Activated CD4-positive, alpha-beta memory T cell treated with anti-CD3 and anti-CD28 coated beads, Interleukin-2, amount 10 ng/mL, durations not matched to agents 7 days and 5 days (primary cell): Measurements from ENCODE around the gene CHST7. TPM values are rescaled to one million over a fixed set of nuclear protein-coding genes. Genes with fewer than 3 reads are reported as not detected.

Experiments used
- CTCF ChIA-PET: fragments of 350-600 bp; sonication (Branson Sonifier 250); formaldehyde crosslinking; loops from one replicate; lab custom pipeline; 2021; ENCODE audit warnings: antibody characterized with exemption, inconsistent platforms; lab: Charles Lee
- POLR2A ChIA-PET: fragments of 350-600 bp; sonication (Branson Sonifier 250); formaldehyde crosslinking; loops from one replicate; lab custom pipeline; 2021; ENCODE audit warnings: antibody characterized with exemption; lab: Charles Lee
- DNase-seq: peaks from one replicate; pipeline ENCODE4 v3.0.0-alpha.2; 2020
- H3K27ac Mint-ChIP-seq: one replicate; pipeline ENCODE4 v1.8.0; 2021; ENCODE audit warnings: mild to moderate bottlenecking, mixed read lengths
- H3K27me3 Mint-ChIP-seq: one replicate; pipeline ENCODE4 v1.8.0; 2021; ENCODE audit warnings: mixed read lengths
- H3K36me3 Mint-ChIP-seq: one replicate; pipeline ENCODE4 v1.8.0; 2021; ENCODE audit warnings: low read depth, mixed read lengths
- H3K4me1 Mint-ChIP-seq: one replicate; pipeline ENCODE4 v1.8.0; 2021; ENCODE audit warnings: mixed read lengths
- H3K4me3 Mint-ChIP-seq: one replicate; pipeline ENCODE4 v1.8.0; 2021; ENCODE audit warnings: mild to moderate bottlenecking, mixed read lengths
- H3K9me3 Mint-ChIP-seq: one replicate; pipeline ENCODE4 v1.8.0; 2021; ENCODE audit warnings: mixed read lengths
- total RNA-seq, 2 experiments: library from RNA; stranded (reverse); gene quantifications; one replicate each; pipeline ENCODE4 v1.2.3, GENCODE V29; 2021

Gene CHST7
- total RNA-seq, 2 experiments from 2014 or later = 11.5 to 11.8 TPM

DNA sequence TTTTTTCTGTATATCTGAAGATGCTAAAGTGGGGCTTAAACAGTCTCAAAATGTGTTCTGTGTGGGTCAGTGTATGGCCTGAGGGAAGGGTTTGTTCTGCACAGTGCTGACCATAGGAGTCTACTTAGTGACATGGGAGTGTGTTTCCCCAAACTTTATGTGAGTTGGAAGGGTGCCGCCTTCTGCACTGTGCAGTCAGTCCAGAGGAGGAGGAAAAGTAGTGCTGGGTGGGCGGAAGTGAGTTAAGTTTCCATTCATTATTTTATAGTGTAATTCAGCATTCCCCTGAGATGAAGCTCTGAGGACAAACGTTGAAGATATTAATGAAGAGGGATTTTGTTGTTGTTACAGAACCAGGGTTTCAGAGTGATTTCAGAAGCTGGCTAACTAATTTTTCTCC lies 2.9 kb downstream of the CHST7 start:
- no peak for DNase-seq
- Mint-ChIP-seq H3K27ac (peak overlapping the region; percentile 63), H3K27me3 (no peaks in the 10 kb centered on the region), H3K36me3 (peaks cover 31% of the 10 kb centered on the region), H3K4me1 (peaks cover 57% of the 10 kb centered on the region), H3K9me3 (no peaks in the 10 kb centered on the region), H3K4me3 (peak overlapping the region; percentile 80)
- ChIA-PET POLR2A (interaction anchor here (0.9 to 2.4 kb wide), 3 partner anchors 11 to 35 kb away, joined by 3 to 9 read pairs (median 9); no protein-coding TSS in a partner anchor), CTCF (interaction anchor here (0.9 kb wide), 1 partner anchor 128 kb away, joined by 4 read pairs; no protein-coding TSS in a partner anchor)

DNA sequence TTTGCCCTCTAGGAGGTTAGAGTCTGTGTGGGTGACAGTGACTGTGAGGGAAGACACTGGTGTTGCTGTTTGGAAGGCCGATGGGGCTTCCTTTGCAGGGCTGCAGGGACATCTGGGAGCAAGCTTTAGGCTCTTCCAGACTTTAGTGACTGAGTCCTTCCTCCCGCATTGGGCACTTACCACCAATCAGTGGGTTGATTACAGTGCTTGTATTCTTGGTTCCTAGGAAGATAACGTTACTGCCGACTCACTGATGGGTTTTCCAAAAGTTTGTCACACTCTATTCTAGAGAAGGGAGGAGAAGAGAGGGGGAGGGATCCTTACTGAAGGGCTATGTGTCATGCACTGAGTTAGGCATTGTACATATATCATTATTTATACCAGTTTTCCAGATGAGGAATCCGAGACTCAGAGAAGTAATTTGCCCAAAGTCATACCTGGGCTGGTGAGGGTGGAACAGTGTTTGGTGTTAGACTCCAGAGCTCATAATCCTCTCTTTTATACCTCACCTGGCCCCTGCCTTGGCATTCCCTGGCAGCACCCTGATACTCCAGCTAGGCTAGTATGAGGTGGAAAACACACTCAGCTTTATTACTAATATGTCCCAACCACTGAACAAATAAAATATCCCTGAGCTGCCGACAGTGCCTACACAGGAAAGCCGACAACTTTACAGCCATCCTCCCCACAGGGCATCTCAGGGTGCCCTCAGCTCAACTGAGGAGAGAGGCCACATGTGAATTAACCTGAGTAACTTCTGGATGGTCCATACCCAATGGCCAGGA lies 3.8 kb downstream of the CHST7 start:
- CTCF ChIA-PET = interaction anchor here (0.6 to 0.9 kb wide), 2 partner anchors 65 to 264 kb away, joined by 3 read pairs; no protein-coding TSS in a partner anchor
- peak overlapping the region; percentile 80 for H3K4me3 Mint-ChIP-seq

DNA sequence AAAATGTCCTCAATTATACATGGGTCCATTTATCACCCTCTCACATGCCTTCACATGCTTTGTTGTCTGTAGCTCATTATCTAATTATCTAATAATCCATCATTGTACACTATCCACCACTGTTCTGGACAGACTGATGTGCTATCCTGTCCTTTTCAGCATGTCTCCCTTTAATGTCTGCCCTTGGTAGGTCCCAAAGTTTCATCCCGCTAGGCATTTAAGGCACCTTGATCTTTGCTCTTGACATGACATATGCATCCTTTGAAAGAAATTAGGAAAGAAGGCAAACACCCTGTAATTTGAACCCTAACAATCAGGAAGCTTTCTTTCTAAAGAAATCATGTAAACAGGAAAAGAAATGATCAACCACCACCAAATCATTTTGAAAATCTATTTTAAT lies 5.7 kb downstream of the CHST7 start:
- DNase-seq = no peak
- no peaks in the 10 kb centered on the region for H3K27me3 Mint-ChIP-seq
- CTCF ChIA-PET = interaction anchor here (1.0 kb wide), 1 partner anchor 8 kb away, joined by 3 read pairs; no protein-coding TSS in a partner anchor
- H3K9me3 Mint-ChIP-seq = no peaks in the 10 kb centered on the region
- H3K4me3 Mint-ChIP-seq = no peak overlapping the region
- H3K36me3 Mint-ChIP-seq = peaks cover 34% of the 10 kb centered on the region
- POLR2A ChIA-PET = interaction anchor here (2.0 kb wide), 2 partner anchors 8 to 11 kb away, joined by 5 to 7 read pairs; no protein-coding TSS in a partner anchor
- H3K4me1 Mint-ChIP-seq = peaks cover 54% of the 10 kb centered on the region
- H3K27ac Mint-ChIP-seq = no peak overlapping the region

More for the DNA sequence above, 3.8 kb downstream of the CHST7 start:
- POLR2A ChIA-PET = interaction anchor here (0.9 to 2.4 kb wide), 4 partner anchors 10 to 34 kb away, joined by 3 to 9 read pairs (median 8); no protein-coding TSS in a partner anchor
- H3K27me3 Mint-ChIP-seq = no peaks in the 10 kb centered on the region
- DNase-seq = no peak
- H3K36me3 Mint-ChIP-seq = peaks cover 31% of the 10 kb centered on the region
- peak overlapping the region; percentile 59 for H3K27ac Mint-ChIP-seq
- no peaks in the 10 kb centered on the region for H3K9me3 Mint-ChIP-seq
- peaks cover 52% of the 10 kb centered on the region for H3K4me1 Mint-ChIP-seq

DNA sequence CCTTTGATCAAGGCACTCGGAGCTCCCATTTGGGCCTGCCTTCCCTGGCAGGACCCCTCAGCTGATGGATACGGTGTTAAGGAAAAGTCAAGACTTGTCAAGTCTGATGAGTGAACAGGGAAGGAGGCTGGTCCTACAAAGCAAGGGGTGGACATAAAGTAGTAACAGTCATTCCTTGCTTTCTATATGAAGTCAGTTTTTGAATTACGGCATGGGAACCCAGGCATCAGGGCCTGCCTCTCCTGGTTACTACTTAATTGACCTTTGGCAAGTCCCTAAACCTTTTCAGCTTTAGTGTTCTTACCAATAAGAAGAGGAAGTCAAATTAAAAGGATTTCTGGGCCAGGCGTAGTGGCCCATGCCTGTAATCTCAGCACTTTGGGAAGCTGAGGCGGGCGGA lies 7.0 kb downstream of the CHST7 start:
- ChIA-PET CTCF (no interaction called here), POLR2A (interaction anchor here (2.0 kb wide), 1 partner anchor 9 kb away, joined by 5 read pairs; no protein-coding TSS in a partner anchor)
- Mint-ChIP-seq H3K36me3 (peaks cover 34% of the 10 kb centered on the region), H3K9me3 (no peaks in the 10 kb centered on the region), H3K27ac (no peak overlapping the region), H3K4me1 (peaks cover 52% of the 10 kb centered on the region), H3K4me3 (no peak overlapping the region), H3K27me3 (no peaks in the 10 kb centered on the region)
- no peak for DNase-seq

DNA sequence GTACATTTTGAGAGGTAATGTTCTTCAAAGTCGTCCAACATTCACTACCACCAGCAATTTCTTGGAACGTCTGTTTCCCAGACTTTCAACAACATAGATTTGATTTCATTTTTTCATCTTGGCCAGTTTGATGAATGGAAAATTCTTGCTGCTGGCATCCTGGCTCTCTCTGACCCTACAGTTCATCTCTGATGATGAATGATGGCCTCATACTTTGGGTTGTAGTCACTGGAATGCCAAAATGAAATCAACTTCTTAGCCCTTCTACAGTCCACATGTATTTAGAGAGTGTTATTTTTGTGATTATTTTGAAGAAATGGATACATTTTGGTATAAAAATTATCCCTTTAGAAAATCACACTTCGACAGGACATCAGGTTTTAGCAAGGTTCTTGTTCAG lies 8.8 kb downstream of the CHST7 start:
- H3K36me3 Mint-ChIP-seq = peaks cover 28% of the 10 kb centered on the region
- POLR2A ChIA-PET = no interaction called here
- peaks cover 47% of the 10 kb centered on the region for H3K4me1 Mint-ChIP-seq
- H3K9me3 Mint-ChIP-seq = no peaks in the 10 kb centered on the region
- H3K4me3 Mint-ChIP-seq = no peak overlapping the region
- no peak overlapping the region for H3K27ac Mint-ChIP-seq
- H3K27me3 Mint-ChIP-seq = no peaks in the 10 kb centered on the region
- CTCF ChIA-PET = no interaction called here
- DNase-seq = no peak

DNA sequence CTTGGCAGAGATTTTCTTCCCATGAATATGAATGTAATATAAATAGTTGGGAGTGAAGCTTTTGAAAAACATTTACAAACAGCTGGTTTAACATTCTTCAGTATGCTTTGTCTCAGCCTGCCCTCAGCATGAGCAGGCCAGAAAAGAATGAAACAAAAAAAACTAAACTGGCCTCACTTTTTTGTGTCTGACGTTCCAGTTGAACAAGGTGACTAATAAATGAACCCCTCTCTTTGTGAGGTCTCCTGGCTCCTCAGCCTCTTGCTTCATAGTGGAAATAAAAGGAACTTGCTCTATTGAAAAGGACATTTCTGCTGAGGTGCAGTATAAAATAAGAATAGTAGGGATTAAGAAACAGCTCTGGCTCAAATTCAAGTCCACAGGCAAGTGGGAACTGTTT lies 9.4 kb downstream of the CHST7 start:
- POLR2A ChIA-PET = no interaction called here
- no peak for DNase-seq
- CTCF ChIA-PET = interaction anchor here (0.7 kb wide), 1 partner anchor 44 kb away, joined by 3 read pairs; no protein-coding TSS in a partner anchor
- Mint-ChIP-seq H3K27me3 (no peaks in the 10 kb centered on the region), H3K4me3 (no peak overlapping the region), H3K4me1 (peaks cover 46% of the 10 kb centered on the region), H3K27ac (no peak overlapping the region), H3K36me3 (peaks cover 24% of the 10 kb centered on the region), H3K9me3 (no peaks in the 10 kb centered on the region)

DNA sequence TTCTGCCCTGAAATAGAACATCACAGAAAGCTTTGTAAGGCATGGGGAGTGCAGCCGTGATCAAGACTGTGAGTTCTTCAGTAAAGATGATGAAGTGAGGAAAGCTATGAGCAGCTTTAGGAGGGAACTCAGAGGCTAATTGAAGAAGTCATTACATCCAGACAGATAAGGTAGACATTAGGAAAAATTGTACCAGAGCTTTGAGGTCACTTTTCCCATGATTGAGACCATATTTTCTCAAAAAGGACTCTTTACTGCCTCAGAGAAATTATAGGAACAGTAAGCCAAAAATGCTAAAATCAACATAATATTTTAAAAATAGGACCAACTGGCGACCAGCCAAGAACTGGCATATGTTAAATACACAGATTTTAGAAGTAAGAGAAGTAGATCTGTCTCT lies 11.2 kb downstream of the CHST7 start:
- Mint-ChIP-seq H3K9me3 (no peaks in the 10 kb centered on the region), H3K36me3 (peaks cover 14% of the 10 kb centered on the region), H3K4me1 (peaks cover 46% of the 10 kb centered on the region), H3K27me3 (no peaks in the 10 kb centered on the region), H3K4me3 (no peak overlapping the region), H3K27ac (no peak overlapping the region)
- ChIA-PET CTCF (no interaction called here), POLR2A (no interaction called here)
- no peak for DNase-seq

DNA sequence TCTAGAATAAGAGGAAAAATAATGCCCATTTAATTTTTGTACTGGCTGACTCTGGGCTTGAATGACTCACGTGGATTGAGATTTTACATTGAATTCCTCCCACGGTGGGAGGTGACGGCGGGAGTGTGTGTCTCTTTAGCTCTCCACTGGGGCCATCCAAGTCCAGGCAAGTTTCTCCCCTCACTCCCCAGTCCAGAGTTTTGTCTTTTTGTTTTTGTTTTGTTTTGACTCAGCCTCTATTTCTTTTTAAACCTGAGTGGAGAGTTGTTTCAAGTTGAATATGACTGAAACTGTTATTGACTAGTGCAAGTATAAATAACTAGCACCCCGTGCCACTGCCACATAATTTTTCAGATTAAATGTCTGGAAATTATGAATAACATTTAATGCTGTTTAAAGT lies 13.6 kb downstream of the CHST7 start:
- no peaks in the 10 kb centered on the region for H3K27me3 Mint-ChIP-seq
- ChIA-PET POLR2A (interaction anchor here (1.2 to 3.0 kb wide), 8 partner anchors 9 to 39 kb away, joined by 4 to 18 read pairs (median 6); no protein-coding TSS in a partner anchor), CTCF (interaction anchor here (1.2 to 1.4 kb wide), 3 partner anchors 8 to 23 kb away, joined by 3 to 4 read pairs (median 3); no protein-coding TSS in a partner anchor)
- no peaks in the 10 kb centered on the region for H3K9me3 Mint-ChIP-seq
- peaks cover 50% of the 10 kb centered on the region for H3K4me1 Mint-ChIP-seq
- no peak for DNase-seq
- H3K4me3 Mint-ChIP-seq = peak overlapping the region; percentile 48
- H3K27ac Mint-ChIP-seq = peak overlapping the region; percentile 79
- H3K36me3 Mint-ChIP-seq = peaks cover 16% of the 10 kb centered on the region

DNA sequence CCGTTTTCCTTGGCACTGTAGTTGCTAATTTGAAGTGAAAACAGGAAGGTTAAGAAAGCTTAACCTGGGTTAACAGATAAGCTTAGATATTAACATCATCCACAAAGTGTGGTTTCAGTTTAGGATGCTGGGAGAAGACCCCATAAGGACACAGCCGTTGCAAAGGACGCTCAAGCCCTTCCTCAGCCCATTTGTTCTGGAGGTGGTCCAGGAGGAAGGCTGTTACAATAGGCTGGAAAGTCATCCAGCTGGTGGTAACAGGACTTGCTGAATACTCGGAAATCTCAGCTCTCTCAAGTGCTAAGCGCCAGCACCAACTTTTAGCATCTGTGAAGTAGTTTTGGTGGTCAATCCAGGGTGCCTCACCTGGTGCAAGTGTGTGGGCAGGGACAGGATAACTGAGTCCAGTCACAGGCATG lies 14.2 kb downstream of the CHST7 start:
- H3K27ac Mint-ChIP-seq = peak overlapping the region; percentile 84
- peak overlapping the region; percentile 59 for H3K4me3 Mint-ChIP-seq
- H3K9me3 Mint-ChIP-seq = no peaks in the 10 kb centered on the region
- CTCF ChIA-PET = interaction anchor here (1.2 to 1.4 kb wide), 3 partner anchors 9 to 23 kb away, joined by 3 to 4 read pairs (median 3); no protein-coding TSS in a partner anchor
- POLR2A ChIA-PET = interaction anchor here (1.2 to 3.0 kb wide), 7 partner anchors 10 to 39 kb away, joined by 4 to 18 read pairs (median 7); no protein-coding TSS in a partner anchor
- peaks cover 19% of the 10 kb centered on the region for H3K36me3 Mint-ChIP-seq
- H3K4me1 Mint-ChIP-seq = peaks cover 47% of the 10 kb centered on the region
- H3K27me3 Mint-ChIP-seq = no peaks in the 10 kb centered on the region
- DNase-seq = no peak

DNA sequence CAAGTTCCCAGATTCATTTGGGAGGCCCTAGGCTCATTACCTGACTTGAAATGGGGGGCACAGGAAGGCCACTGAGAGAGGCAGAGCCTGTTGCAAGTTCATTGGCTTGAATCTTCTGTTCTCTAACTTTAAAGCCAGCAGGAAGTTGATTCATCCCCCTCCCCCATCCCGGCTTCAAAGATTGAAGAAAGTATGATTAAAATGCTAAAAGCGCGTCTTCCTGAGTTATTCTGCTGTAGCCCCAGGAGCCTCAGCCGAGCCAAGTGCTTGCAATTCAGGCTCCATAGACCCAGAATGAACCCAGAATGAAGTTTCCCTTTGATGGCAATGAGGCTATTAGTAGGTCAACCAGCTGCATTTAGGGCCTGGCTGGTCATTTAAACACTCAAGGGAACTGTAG lies 14.7 kb downstream of the CHST7 start:
- POLR2A ChIA-PET = interaction anchor here (1.2 to 3.0 kb wide), 5 partner anchors 10 to 38 kb away, joined by 5 to 18 read pairs (median 7); no protein-coding TSS in a partner anchor
- Mint-ChIP-seq H3K4me3 (peak overlapping the region; percentile 59), H3K27ac (peak overlapping the region; percentile 84), H3K4me1 (peaks cover 44% of the 10 kb centered on the region), H3K9me3 (no peaks in the 10 kb centered on the region), H3K27me3 (no peaks in the 10 kb centered on the region), H3K36me3 (peaks cover 19% of the 10 kb centered on the region)
- CTCF ChIA-PET = interaction anchor here (1.2 to 1.3 kb wide), 2 partner anchors 10 to 16 kb away, joined by 3 to 4 read pairs; no protein-coding TSS in a partner anchor
- peak; percentile 53 for DNase-seq

DNA sequence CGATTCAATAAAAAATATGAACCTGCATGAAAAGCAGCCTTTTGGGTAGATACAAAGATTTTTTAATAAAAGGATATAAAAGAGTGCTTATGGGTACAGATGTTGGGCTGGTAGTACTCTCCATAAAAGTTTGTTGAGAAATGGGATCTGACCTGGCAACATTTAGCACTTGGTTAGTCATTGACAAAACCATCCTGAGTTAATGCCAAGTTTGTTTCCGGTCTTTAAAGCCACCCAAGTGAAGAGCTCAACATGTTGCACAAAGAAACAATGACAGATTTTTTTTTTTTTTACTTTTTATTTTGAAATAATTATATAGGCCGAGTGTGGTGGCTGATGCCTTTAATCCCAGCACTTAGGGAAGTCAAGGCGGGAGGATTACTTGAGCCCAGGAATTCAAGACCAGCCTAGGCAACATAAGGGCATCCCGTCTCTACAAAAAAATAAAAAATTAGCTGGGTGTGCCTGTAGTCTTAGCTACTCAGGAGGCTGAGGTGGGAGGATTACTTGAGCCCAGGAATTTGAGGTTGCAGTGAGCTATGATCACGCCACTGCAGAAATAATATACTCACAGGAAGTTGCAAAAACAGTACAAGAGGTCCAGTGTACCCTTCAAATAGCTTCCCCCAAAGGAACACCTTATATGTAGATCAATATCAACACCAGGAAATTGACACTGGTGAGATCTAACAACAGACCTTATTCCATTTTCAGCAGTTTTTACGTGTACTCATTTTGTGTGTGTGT lies 16.6 kb downstream of the CHST7 start:
- peak overlapping the region; percentile 44 for H3K27ac Mint-ChIP-seq
- H3K36me3 Mint-ChIP-seq = peaks cover 23% of the 10 kb centered on the region
- H3K4me1 Mint-ChIP-seq = peaks cover 46% of the 10 kb centered on the region
- CTCF ChIA-PET = no interaction called here
- H3K27me3 Mint-ChIP-seq = no peaks in the 10 kb centered on the region
- no peaks in the 10 kb centered on the region for H3K9me3 Mint-ChIP-seq
- POLR2A ChIA-PET = interaction anchor here (1.0 to 2.4 kb wide), 5 partner anchors 9 to 39 kb away, joined by 3 to 9 read pairs (median 5); no protein-coding TSS in a partner anchor
- DNase-seq = no peak
- H3K4me3 Mint-ChIP-seq = no peak overlapping the region

DNA sequence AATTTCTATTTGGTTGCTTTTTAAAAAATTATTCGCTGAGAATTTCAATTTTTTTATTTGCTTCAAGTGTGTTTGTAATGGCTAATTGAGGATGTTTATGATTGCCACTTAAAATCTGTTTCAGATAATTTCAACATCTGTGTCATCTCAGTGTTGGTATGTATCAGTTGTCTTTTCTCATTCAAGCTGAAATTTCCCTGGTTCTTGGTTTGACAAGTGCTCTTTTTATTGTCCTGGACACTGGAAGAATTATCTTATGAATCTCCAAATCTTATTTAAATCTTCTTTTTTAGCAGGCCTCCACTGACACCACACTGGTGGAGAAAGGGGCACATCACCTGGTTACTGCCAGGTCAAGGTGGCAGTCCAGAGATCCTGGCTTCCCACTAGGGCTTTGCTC lies 21.5 kb downstream of the CHST7 start:
- no peak overlapping the region for H3K27ac Mint-ChIP-seq
- no peaks in the 10 kb centered on the region for H3K27me3 Mint-ChIP-seq
- no peak overlapping the region for H3K4me3 Mint-ChIP-seq
- ChIA-PET CTCF (no interaction called here), POLR2A (interaction anchor here (0.6 kb wide), 1 partner anchor 19 kb away, joined by 3 read pairs; no protein-coding TSS in a partner anchor)
- H3K36me3 Mint-ChIP-seq = peaks cover 27% of the 10 kb centered on the region
- no peaks in the 10 kb centered on the region for H3K9me3 Mint-ChIP-seq
- DNase-seq = no peak
- peaks cover 16% of the 10 kb centered on the region for H3K4me1 Mint-ChIP-seq
